ENCODE data around the gene UBE2J1.

GRCh38 chr6:89311530-89311852 is 41.0 kb downstream of the UBE2J1 start:
- TF ChIP-seq CTCF (IDR thresholded peaks at IDR 0.05; ENCODE audit: insufficient read depth, low read depth, low read length) (no peak), EZH2 (IDR thresholded peaks at IDR 0.05; ENCODE audit: insufficient read depth, low read length) (no peak)
